WTC11 (cell line): ENCODE results near the gene SERP1.

Experiments used
- CREB1 ChIP-seq: sonication (generic); formaldehyde crosslinking; IDR thresholded peaks from 2 replicates; pipeline ENCODE4 v1.8.0; 2023; ENCODE audit warnings: mild to moderate bottlenecking, missing genetic modification reagents
- CREM ChIP-seq: sonication (generic); formaldehyde crosslinking; IDR thresholded peaks from 2 replicates; pipeline ENCODE4 v1.8.1; 2022; ENCODE audit warnings: mild to moderate bottlenecking, missing genetic modification reagents, moderate library complexity
- HMGA2 ChIP-seq: fragments of 250-450 bp; sonication (Bioruptor Pico); IDR thresholded peaks from 2 replicates; pipeline ENCODE4 v1.4.0; 2021; ENCODE audit warnings: mild to moderate bottlenecking, moderate library complexity
- NFE2L1 ChIP-seq: sonication (generic); formaldehyde crosslinking; IDR thresholded peaks from 2 replicates; pipeline ENCODE4 v1.8.1; 2023; ENCODE audit warnings: missing genetic modification reagents
- NFYB ChIP-seq: sonication (generic); formaldehyde crosslinking; conservative IDR thresholded peaks from 2 replicates; pipeline ENCODE4 v1.8.0; 2022; ENCODE audit warnings: low read depth, missing genetic modification reagents
- NR3C1 ChIP-seq: sonication (generic); formaldehyde crosslinking; conservative IDR thresholded peaks from 2 replicates; pipeline ENCODE4 v1.8.1; 2023; ENCODE audit warnings: low read depth, mild to moderate bottlenecking, missing genetic modification reagents
- ZNF121 ChIP-seq: sonication (generic); formaldehyde crosslinking; IDR thresholded peaks from 2 replicates; pipeline ENCODE4 v1.8.0; 2023; ENCODE audit warnings: missing genetic modification reagents
- TF ChIP-seq, protein P1 (sequence below): sonication (generic); formaldehyde crosslinking; IDR thresholded peaks from 2 replicates; pipeline ENCODE4 v1.8.1; 2023; ENCODE audit warnings: mild to moderate bottlenecking, moderate library complexity, missing genetic modification reagents
- TF ChIP-seq, protein P2 (sequence below): sonication (generic); formaldehyde crosslinking; conservative IDR thresholded peaks from 2 replicates; pipeline ENCODE4 v1.8.1; 2022; ENCODE audit warnings: mild to moderate bottlenecking, missing genetic modification reagents
- TF ChIP-seq, protein P3 (sequence below): fragments of 200-600 bp; IDR thresholded peaks from 2 replicates; pipeline ENCODE4 v1.8.0; 2022; ENCODE audit warnings: antibody characterized with exemption
- TF ChIP-seq, protein P4 (sequence below): sonication (generic); formaldehyde crosslinking; IDR thresholded peaks from 2 replicates; pipeline ENCODE4 v1.8.0; 2022; ENCODE audit warnings: mild to moderate bottlenecking, missing genetic modification reagents
- TF ChIP-seq, protein P5 (sequence below): sonication (generic); formaldehyde crosslinking; IDR thresholded peaks from 2 replicates; pipeline ENCODE4 v1.8.1; 2023; ENCODE audit warnings: mild to moderate bottlenecking, missing genetic modification reagents, moderate library complexity

DNA sequence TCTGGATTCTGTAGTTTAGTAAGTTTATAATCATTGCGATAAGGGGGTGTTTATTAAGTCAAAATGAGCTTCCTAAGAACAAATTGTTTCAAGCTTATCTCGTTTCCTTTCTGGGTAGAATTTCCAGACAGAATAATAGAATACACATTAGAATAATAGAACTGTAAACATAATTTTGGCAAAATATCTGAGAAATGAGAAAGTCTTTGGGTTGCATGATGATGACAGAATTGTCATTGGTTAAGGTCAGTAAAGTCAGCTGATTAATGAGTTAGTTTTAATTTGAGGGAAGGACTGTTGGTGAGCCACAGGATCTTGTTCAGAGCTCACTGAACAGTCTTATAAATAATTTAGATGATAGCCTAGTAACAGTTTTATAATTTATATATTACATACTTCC is 10.5 kb upstream of the SERP1 start:
- TF ChIP-seq, protein P1, sequence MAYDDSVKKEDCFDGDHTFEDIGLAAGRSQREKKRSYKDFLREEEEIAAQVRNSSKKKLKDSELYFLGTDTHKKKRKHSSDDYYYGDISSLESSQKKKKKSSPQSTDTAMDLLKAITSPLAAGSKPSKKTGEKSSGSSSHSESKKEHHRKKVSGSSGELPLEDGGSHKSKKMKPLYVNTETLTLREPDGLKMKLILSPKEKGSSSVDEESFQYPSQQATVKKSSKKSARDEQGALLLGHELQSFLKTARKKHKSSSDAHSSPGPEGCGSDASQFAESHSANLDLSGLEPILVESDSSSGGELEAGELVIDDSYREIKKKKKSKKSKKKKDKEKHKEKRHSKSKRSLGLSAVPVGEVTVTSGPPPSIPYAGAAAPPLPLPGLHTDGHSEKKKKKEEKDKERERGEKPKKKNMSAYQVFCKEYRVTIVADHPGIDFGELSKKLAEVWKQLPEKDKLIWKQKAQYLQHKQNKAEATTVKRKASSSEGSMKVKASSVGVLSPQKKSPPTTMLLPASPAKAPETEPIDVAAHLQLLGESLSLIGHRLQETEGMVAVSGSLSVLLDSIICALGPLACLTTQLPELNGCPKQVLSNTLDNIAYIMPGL (CRISPR knock-in tag): no peak
- TF ChIP-seq, protein P2, sequence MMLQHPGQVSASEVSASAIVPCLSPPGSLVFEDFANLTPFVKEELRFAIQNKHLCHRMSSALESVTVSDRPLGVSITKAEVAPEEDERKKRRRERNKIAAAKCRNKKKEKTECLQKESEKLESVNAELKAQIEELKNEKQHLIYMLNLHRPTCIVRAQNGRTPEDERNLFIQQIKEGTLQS (CRISPR knock-in tag): no peak
- TF ChIP-seq, protein P3, sequence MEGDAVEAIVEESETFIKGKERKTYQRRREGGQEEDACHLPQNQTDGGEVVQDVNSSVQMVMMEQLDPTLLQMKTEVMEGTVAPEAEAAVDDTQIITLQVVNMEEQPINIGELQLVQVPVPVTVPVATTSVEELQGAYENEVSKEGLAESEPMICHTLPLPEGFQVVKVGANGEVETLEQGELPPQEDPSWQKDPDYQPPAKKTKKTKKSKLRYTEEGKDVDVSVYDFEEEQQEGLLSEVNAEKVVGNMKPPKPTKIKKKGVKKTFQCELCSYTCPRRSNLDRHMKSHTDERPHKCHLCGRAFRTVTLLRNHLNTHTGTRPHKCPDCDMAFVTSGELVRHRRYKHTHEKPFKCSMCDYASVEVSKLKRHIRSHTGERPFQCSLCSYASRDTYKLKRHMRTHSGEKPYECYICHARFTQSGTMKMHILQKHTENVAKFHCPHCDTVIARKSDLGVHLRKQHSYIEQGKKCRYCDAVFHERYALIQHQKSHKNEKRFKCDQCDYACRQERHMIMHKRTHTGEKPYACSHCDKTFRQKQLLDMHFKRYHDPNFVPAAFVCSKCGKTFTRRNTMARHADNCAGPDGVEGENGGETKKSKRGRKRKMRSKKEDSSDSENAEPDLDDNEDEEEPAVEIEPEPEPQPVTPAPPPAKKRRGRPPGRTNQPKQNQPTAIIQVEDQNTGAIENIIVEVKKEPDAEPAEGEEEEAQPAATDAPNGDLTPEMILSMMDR: no peak
- TF ChIP-seq HMGA2 (CRISPR knock-in tag) (no peak), NFYB (CRISPR knock-in tag) (no peak), ZNF121 (CRISPR knock-in tag) (no peak), CREB1 (CRISPR knock-in tag) (no peak), NFE2L1 (CRISPR knock-in tag) (no peak), NR3C1 (CRISPR knock-in tag) (no peak), CREM (no peak)
- TF ChIP-seq, protein P4, sequence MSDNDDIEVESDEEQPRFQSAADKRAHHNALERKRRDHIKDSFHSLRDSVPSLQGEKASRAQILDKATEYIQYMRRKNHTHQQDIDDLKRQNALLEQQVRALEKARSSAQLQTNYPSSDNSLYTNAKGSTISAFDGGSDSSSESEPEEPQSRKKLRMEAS (CRISPR knock-in tag): no peak
- TF ChIP-seq, protein P5, sequence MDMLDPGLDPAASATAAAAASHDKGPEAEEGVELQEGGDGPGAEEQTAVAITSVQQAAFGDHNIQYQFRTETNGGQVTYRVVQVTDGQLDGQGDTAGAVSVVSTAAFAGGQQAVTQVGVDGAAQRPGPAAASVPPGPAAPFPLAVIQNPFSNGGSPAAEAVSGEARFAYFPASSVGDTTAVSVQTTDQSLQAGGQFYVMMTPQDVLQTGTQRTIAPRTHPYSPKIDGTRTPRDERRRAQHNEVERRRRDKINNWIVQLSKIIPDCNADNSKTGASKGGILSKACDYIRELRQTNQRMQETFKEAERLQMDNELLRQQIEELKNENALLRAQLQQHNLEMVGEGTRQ (CRISPR knock-in tag): no peak
